ENCODE data around the gene SRP14. TPM values are rescaled to one million over a fixed set of nuclear protein-coding genes. Genes with fewer than 3 reads are reported as not detected.
"Not testable (repeated sequence)": the region's sequence is repeated elsewhere in the genome, so short reads cannot be mapped to it uniquely, and the experiment has no call there.

Gene SRP14
- total and polyA plus RNA-seq, 3 donors from 2014 or later, result 277 to 410 (median 359) TPM

- WGBS, 2 donors, result 91 to 92% methylated on average over 6 of the region's 6 CpGs
- intact Hi-C loops (cut with DNase I; ENCODE audit: low total_unique reads), result no loop called here
Observed at GRCh38 chr15:39997639-39998038, 41.3 kb downstream of the SRP14 start.

GRCh38 chr15:39997031-39997430 lies 42.0 kb downstream of the SRP14 start:
- WGBS, 2 donors, result 65 to 83% methylated on average over 1 of the region's 1 CpG

More at GRCh38 chr15:39997639-39998038, 41.3 kb downstream of the SRP14 start:
- Histone ChIP-seq H3K4me1 (no peaks in the 10 kb centered on the region), H3K36me3 (ENCODE audit: low read depth, missing control alignments) (no peaks in the 10 kb centered on the region), H3K27ac (no peak overlapping the region), H3K9me3 (no peaks in the 10 kb centered on the region), H3K4me3 (no peak overlapping the region), H3K27me3 (no peaks in the 10 kb centered on the region)
- TF ChIP-seq, protein P1, sequence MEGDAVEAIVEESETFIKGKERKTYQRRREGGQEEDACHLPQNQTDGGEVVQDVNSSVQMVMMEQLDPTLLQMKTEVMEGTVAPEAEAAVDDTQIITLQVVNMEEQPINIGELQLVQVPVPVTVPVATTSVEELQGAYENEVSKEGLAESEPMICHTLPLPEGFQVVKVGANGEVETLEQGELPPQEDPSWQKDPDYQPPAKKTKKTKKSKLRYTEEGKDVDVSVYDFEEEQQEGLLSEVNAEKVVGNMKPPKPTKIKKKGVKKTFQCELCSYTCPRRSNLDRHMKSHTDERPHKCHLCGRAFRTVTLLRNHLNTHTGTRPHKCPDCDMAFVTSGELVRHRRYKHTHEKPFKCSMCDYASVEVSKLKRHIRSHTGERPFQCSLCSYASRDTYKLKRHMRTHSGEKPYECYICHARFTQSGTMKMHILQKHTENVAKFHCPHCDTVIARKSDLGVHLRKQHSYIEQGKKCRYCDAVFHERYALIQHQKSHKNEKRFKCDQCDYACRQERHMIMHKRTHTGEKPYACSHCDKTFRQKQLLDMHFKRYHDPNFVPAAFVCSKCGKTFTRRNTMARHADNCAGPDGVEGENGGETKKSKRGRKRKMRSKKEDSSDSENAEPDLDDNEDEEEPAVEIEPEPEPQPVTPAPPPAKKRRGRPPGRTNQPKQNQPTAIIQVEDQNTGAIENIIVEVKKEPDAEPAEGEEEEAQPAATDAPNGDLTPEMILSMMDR (IDR thresholded peaks at IDR 0.05), result no peak
- TF ChIP-seq POLR2A (IDR thresholded peaks at IDR 0.05), result no peak
- DNase-seq, result no peak

GRCh38 chr15:39996228-39996627 lies 42.8 kb downstream of the SRP14 start:
- intact Hi-C loops (cut with DNase I; ENCODE audit: low total_unique reads); H3K4me1 ChIP-seq; H3K36me3 ChIP-seq (ENCODE audit: low read depth, missing control alignments); H3K9me3 ChIP-seq; DNase-seq; H3K27ac ChIP-seq; H3K4me3 ChIP-seq; H3K27me3 ChIP-seq: not testable (repeated sequence)
- WGBS, 2 donors, result 93 to 100% methylated on average over 2 of the region's 2 CpGs

More at GRCh38 chr15:39997031-39997430, 42.0 kb downstream of the SRP14 start:
- intact Hi-C loops (cut with DNase I; ENCODE audit: low total_unique reads), result no loop called here
- no peak for TF ChIP-seq POLR2A (IDR thresholded peaks at IDR 0.05)
- TF ChIP-seq, protein P1 (IDR thresholded peaks at IDR 0.05), result no peak
- no peak overlapping the region for H3K27ac ChIP-seq
- no peaks in the 10 kb centered on the region for H3K4me1 ChIP-seq
- H3K9me3 ChIP-seq, result no peaks in the 10 kb centered on the region
- H3K4me3 ChIP-seq, result no peak overlapping the region
- no peak for DNase-seq
- H3K36me3 ChIP-seq (ENCODE audit: low read depth, missing control alignments), result no peaks in the 10 kb centered on the region
- H3K27me3 ChIP-seq, result no peaks in the 10 kb centered on the region

DNA sequence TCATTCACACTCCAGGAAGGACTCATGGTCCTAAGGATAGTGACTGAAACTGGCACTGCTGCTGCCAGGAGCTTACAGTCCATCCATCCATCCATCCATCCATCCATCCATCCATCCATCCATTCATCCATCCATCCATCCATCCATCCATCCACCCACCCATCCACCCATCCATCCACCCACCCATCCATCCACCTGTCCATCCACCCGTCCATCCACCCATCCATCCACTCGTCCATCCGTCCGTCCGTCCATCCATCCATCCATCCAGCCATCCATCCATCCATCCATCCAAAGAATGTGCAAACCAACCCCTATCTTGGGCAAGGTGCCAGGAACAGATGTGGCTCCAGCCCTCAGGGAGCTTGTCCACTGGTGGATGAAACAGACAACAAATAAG lies 46.0 kb downstream of the SRP14 start:
- intact Hi-C loops (cut with DNase I; ENCODE audit: low total_unique reads); H3K27me3 ChIP-seq; H3K4me3 ChIP-seq; DNase-seq; H3K4me1 ChIP-seq; H3K9me3 ChIP-seq; H3K36me3 ChIP-seq (ENCODE audit: low read depth, missing control alignments); H3K27ac ChIP-seq: not testable (repeated sequence)
- 91 to 97% methylated on average over 5 of the region's 5 CpGs for WGBS, 2 donors

- H3K36me3 ChIP-seq (ENCODE audit: low read depth, missing control alignments), result no peaks in the 10 kb centered on the region
- intact Hi-C loops (cut with DNase I; ENCODE audit: low total_unique reads), result no loop called here
- WGBS, 2 donors, result 77 to 88% methylated on average over 6 of the region's 6 CpGs
- DNase-seq, result no peak
- H3K4me1 ChIP-seq, result no peaks in the 10 kb centered on the region
- H3K9me3 ChIP-seq, result no peaks in the 10 kb centered on the region
- H3K4me3 ChIP-seq, result no peak overlapping the region
- no peaks in the 10 kb centered on the region for H3K27me3 ChIP-seq
- TF ChIP-seq, protein P1 (IDR thresholded peaks at IDR 0.05), result no peak
- no peak for TF ChIP-seq POLR2A (IDR thresholded peaks at IDR 0.05)
- H3K27ac ChIP-seq, result no peak overlapping the region
Observed at GRCh38 chr15:39990706-39991105, 48.3 kb downstream of the SRP14 start.

DNA sequence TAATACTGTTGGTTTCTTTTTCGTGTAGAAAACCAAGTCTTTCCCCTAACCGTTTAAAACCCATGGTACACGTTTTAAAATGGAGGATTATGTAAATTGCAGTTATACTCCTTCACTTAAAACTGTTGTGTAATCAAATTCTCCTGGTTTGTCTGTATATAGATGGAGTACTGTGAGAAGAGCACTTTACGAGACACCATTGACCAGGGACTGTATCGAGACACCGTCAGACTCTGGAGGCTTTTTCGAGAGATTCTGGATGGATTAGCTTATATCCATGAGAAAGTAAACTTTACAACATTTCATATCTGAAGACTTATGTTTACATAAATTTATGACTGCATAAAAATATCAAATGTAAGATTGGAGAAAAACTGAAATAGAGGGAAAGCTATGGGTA lies 51.2 kb downstream of the SRP14 start:
- no peaks in the 10 kb centered on the region for H3K9me3 ChIP-seq
- intact Hi-C loops (cut with DNase I; ENCODE audit: low total_unique reads), result no loop called here
- H3K4me1 ChIP-seq, result no peaks in the 10 kb centered on the region
- 91 to 93% methylated on average over 7 of the region's 7 CpGs for WGBS, 2 donors
- H3K36me3 ChIP-seq (ENCODE audit: low read depth, missing control alignments), result no peaks in the 10 kb centered on the region
- H3K27me3 ChIP-seq, result no peaks in the 10 kb centered on the region
- DNase-seq, result no peak
- no peak overlapping the region for H3K4me3 ChIP-seq
- TF ChIP-seq, protein P1 (IDR thresholded peaks at IDR 0.05), result no peak
- TF ChIP-seq POLR2A (IDR thresholded peaks at IDR 0.05), result no peak
- no peak overlapping the region for H3K27ac ChIP-seq
